ENCODE results near the gene BMPR1B. TPM values are rescaled to one million over a fixed set of nuclear protein-coding genes. Genes with fewer than 3 reads are reported as not detected.
A peak's percentile ranks its signal among the peaks of the same experiment; 100 is the strongest.

The BMPR1B gene
- total RNA-seq, 1 experiment from 2014 or later: 7.1 TPM

DNA sequence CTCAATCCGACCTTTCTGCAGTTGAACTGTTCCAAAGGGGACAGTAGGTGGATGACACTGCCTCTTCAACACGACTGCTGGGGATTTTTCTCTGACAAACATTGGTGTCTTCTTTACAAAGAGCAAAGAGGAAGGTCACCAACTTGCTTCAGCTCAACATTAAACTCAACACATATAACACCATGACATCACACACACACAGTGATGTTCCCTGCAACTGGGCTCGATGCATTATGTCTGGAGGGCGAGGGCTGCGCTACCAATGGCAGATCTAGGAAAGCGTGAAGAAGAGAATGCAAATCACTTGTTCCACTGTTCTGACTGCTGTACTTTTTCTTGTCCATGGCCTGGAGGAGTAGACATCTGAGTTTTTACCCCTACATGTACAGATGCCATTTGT lies 405.1 kb downstream of the BMPR1B start:
- intact Hi-C loops (cut with micrococcal nuclease): loop anchor here (10.0 kb wide), 4 partner anchors 142 to 1992 kb away; partner anchors contain the start of gene UNC5C
- Histone ChIP-seq H2AFZ (ENCODE audit: low read length) (no peak overlapping the region), H3K27ac (ENCODE audit: low read length) (no peak overlapping the region), H3K4me3 (ENCODE audit: low read length) (no peak overlapping the region), H3K79me2 (ENCODE audit: low read length) (no peaks in the 10 kb centered on the region), H3K27me3 (ENCODE audit: low read length) (no peaks in the 10 kb centered on the region), H4K20me1 (ENCODE audit: low read length) (no peaks in the 10 kb centered on the region), H3K4me1 (ENCODE audit: insufficient read depth, low read length) (0 out of 2 replicates have a peak, but pooled peaks cover 1% of the 10 kb centered on the region), H3K4me2 (ENCODE audit: low read length) (no peak overlapping the region), H3F3A (ENCODE audit: low read length, unreplicated experiment) (no peaks in the 10 kb centered on the region), H3K9ac (ENCODE audit: low read length) (no peak overlapping the region), H3K9me2 (replicated peaks; ENCODE audit: low read length) (no peaks in the 10 kb centered on the region), H3K9me3 (ENCODE audit: low read length) (no peaks in the 10 kb centered on the region), H3K36me3 (ENCODE audit: low read depth, low read length) (no peaks in the 10 kb centered on the region)
- no peak for DNase-seq
- TF ChIP-seq EZH2 (IDR thresholded peaks at IDR 0.05; ENCODE audit: low read length, unreplicated experiment) (no peak), EZH2phosphoT487 (IDR thresholded peaks at IDR 0.05; ENCODE audit: borderline replicate concordance, low read length) (no peak)
- TF ChIP-seq, protein P1, sequence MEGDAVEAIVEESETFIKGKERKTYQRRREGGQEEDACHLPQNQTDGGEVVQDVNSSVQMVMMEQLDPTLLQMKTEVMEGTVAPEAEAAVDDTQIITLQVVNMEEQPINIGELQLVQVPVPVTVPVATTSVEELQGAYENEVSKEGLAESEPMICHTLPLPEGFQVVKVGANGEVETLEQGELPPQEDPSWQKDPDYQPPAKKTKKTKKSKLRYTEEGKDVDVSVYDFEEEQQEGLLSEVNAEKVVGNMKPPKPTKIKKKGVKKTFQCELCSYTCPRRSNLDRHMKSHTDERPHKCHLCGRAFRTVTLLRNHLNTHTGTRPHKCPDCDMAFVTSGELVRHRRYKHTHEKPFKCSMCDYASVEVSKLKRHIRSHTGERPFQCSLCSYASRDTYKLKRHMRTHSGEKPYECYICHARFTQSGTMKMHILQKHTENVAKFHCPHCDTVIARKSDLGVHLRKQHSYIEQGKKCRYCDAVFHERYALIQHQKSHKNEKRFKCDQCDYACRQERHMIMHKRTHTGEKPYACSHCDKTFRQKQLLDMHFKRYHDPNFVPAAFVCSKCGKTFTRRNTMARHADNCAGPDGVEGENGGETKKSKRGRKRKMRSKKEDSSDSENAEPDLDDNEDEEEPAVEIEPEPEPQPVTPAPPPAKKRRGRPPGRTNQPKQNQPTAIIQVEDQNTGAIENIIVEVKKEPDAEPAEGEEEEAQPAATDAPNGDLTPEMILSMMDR (conservative IDR thresholded peaks at IDR 0.05; ENCODE audit: low read depth, low read length): no peak
- no TSS peak for BruUV-seq (replicated peaks)
- POLR2A ChIA-PET (ENCODE audit: unreplicated experiment): no interaction called here
- CTCF ChIA-PET: no interaction called here
- ATAC-seq: no peak

- H3K79me2 ChIP-seq (ENCODE audit: low read length): no peaks in the 10 kb centered on the region
- H3K9me2 ChIP-seq (replicated peaks; ENCODE audit: low read length): no peaks in the 10 kb centered on the region
- H3K9ac ChIP-seq (ENCODE audit: low read length): no peak overlapping the region
- ATAC-seq (peak; percentile 72), DNase-seq (peak; percentile 72)
- TF ChIP-seq EZH2phosphoT487 (IDR thresholded peaks at IDR 0.05; ENCODE audit: borderline replicate concordance, low read length) (no peak), EZH2 (IDR thresholded peaks at IDR 0.05; ENCODE audit: low read length, unreplicated experiment) (no peak)
- TF ChIP-seq, protein P1 (conservative IDR thresholded peaks at IDR 0.05; ENCODE audit: low read depth, low read length): peak; percentile 69
- H3K4me3 ChIP-seq (ENCODE audit: low read length): no peak overlapping the region
- BruUV-seq (replicated peaks): no TSS peak
- H4K20me1 ChIP-seq (ENCODE audit: low read length): no peaks in the 10 kb centered on the region
- ChIA-PET CTCF (no interaction called here), POLR2A (ENCODE audit: unreplicated experiment) (no interaction called here)
- H3K9me3 ChIP-seq (ENCODE audit: low read length): no peaks in the 10 kb centered on the region
- no peak overlapping the region for H2AFZ ChIP-seq (ENCODE audit: low read length)
- H3K4me2 ChIP-seq (ENCODE audit: low read length): no peak overlapping the region
- 0 out of 2 replicates have a peak, but pooled peaks cover 3% of the 10 kb centered on the region for H3K4me1 ChIP-seq (ENCODE audit: insufficient read depth, low read length)
- H3F3A ChIP-seq (ENCODE audit: low read length, unreplicated experiment): no peaks in the 10 kb centered on the region
- no peak overlapping the region for H3K27ac ChIP-seq (ENCODE audit: low read length)
- no peaks in the 10 kb centered on the region for H3K27me3 ChIP-seq (ENCODE audit: low read length)
- H3K36me3 ChIP-seq (ENCODE audit: low read depth, low read length): no peaks in the 10 kb centered on the region
- intact Hi-C loops (cut with micrococcal nuclease): loop anchor here (2.0 to 10.0 kb wide), 5 partner anchors 139 to 1989 kb away; partner anchors contain the start of gene UNC5C
Observed at GRCh38 chr4:95165926-95166524, 408.3 kb downstream of the BMPR1B start.

- Histone ChIP-seq H3K4me2 (ENCODE audit: low read length) (no peak overlapping the region), H3K4me3 (ENCODE audit: low read length) (no peak overlapping the region), H3K9me2 (replicated peaks; ENCODE audit: low read length) (no peaks in the 10 kb centered on the region), H3K79me2 (ENCODE audit: low read length) (no peaks in the 10 kb centered on the region), H3K9ac (ENCODE audit: low read length) (no peak overlapping the region), H4K20me1 (ENCODE audit: low read length) (no peaks in the 10 kb centered on the region), H3K36me3 (ENCODE audit: low read depth, low read length) (no peaks in the 10 kb centered on the region), H2AFZ (ENCODE audit: low read length) (no peak overlapping the region), H3K27ac (ENCODE audit: low read length) (no peak overlapping the region), H3K4me1 (ENCODE audit: insufficient read depth, low read length) (0 out of 2 replicates have a peak, but pooled peaks cover 3% of the 10 kb centered on the region), H3K9me3 (ENCODE audit: low read length) (no peaks in the 10 kb centered on the region), H3F3A (ENCODE audit: low read length, unreplicated experiment) (no peaks in the 10 kb centered on the region), H3K27me3 (ENCODE audit: low read length) (no peaks in the 10 kb centered on the region)
- intact Hi-C loops (cut with micrococcal nuclease): loop anchor here (2.0 to 10.0 kb wide), 5 partner anchors 137 to 1987 kb away; partner anchors contain the start of gene UNC5C
- TF ChIP-seq, protein P1 (conservative IDR thresholded peaks at IDR 0.05; ENCODE audit: low read depth, low read length): peak; percentile 24; the same call in 1 of the 2 replicates
- no peak for TF ChIP-seq EZH2 (IDR thresholded peaks at IDR 0.05; ENCODE audit: low read length, unreplicated experiment)
- no peak for TF ChIP-seq EZH2phosphoT487 (IDR thresholded peaks at IDR 0.05; ENCODE audit: borderline replicate concordance, low read length)
- ATAC-seq (no peak), DNase-seq (no peak)
- CTCF ChIA-PET: no interaction called here
- BruUV-seq (replicated peaks): no TSS peak
- POLR2A ChIA-PET (ENCODE audit: unreplicated experiment): no interaction called here
Observed at GRCh38 chr4:95167805-95168204, 410.1 kb downstream of the BMPR1B start.

Data from PC-3 (cell line).